Hematopoietic multipotent progenitor cell treated with erythropoietin and hydrocortisone succinate and interleukin-3 and kit ligand, for 8 days (in vitro differentiated cells): ENCODE data around the gene RNF157.
A peak's percentile ranks its signal among the peaks of the same experiment; 100 is the strongest.
"Not testable (repeated sequence)": the region's sequence is repeated elsewhere in the genome, so short reads cannot be mapped to it uniquely, and the experiment has no call there.

ENCODE experiments used
- DNase-seq: peaks from one replicate; pipeline ENCODE4 v3.0.0-alpha.2; 2015

The RNF157 gene

DNA sequence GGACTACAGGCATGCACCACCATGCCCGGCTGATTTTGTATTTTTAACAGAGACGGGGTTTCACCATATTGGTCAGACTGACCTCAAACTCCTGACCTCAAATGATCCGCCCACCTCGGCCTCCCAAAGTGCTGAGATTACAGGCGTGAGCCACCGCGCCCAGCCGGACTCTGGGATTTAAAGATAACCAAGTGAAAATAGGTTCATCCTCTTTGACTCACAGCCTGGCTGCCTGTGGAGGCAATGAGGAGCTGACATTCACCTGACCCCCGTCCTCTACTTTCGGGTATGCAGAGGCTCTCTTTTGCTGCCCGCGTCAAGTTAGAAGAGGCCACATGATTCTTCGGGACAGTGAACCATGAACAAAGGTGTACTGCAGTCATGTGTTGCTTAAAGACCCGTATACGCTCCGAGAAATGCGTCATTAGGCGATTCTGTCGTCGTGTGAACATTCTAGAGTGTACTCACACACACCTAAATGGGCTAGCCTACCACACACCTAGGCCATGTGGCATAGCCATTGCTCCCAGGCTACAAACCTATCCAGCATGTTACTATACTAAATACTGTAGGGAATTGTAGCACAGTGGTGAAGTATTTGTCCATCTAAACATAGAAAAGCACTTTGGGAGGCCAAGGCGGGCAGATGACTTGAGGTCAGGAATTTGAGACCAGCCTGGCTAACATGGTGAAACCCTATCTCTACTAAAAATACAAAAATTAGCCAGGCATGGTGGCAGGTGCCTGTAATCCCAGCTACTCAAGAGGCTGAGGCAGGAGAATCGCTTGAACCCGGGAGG is 12.9 kb upstream of the RNF157 start:
- DNase-seq, result not testable (repeated sequence)

DNA sequence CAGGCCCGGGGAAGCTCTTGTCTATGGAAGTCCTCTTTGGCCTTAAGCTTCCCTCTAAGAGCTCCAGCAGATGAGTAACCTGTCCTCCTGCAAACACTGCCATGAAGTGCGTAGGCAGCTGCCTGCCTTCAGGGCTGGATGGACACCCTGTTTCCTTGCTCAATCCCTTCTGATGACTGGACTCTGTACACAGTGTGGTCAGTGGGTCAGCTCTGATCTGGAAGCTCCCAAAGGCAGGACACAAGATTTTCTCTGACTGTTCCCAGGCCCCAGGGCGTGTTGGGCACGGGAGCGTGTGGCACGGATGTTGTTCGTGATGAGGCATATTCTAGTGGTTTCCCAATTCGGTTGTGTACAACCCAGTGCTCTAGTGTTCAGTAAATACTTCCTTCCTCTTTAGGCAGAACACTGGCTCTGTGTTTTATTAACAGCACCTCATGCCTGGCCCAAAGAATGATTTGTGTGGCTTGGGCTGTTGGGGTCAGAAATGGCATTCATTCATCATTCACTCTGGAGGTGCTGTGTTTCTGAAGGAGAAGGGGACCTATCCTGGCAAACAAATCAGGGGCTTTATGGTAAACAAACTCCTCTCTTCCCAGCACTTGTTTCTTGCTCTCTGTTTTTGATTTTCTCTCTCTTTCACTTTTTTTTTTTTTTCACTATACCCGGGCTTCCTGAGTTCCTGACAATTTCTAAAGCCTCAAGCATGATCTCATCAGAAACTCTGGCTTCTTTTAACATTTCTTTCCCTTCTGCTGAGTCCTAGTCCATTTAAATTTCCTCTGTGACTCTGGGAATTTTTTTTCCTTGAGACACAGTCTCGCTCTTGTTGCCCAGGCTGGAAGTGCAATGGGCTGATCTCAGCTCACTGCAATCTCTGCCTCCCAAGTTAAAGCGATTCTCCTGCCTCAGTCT is 12.0 kb upstream of the RNF157 start:
- DNase-seq, result no peak

DNA sequence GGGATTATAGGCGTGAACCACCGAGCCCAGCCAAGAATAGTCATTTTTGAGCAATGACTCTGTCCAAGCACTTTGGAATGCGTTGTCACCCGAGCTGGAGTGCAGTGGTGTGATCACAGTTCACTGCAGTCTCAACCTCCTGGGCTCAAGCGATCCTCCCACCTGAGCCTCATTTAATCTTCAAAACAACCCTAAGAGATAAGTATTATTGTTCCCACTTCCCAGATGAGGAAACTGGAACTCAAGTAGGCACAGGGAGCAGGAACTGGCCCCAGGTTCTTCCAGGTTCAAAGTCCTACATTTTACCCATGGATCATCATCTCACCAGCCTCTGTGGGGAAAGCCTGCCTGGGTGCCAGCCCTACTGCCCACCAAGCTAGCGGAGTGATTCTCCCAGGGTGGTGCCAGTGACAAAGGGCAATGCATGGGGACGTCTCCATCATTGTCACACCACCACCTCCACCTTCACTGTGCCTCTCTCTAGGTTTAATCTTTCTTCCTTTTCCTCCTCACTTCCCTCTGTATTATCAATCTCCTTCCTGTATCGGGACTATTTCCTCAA is 11.3 kb upstream of the RNF157 start:
- DNase-seq, result no peak

DNA sequence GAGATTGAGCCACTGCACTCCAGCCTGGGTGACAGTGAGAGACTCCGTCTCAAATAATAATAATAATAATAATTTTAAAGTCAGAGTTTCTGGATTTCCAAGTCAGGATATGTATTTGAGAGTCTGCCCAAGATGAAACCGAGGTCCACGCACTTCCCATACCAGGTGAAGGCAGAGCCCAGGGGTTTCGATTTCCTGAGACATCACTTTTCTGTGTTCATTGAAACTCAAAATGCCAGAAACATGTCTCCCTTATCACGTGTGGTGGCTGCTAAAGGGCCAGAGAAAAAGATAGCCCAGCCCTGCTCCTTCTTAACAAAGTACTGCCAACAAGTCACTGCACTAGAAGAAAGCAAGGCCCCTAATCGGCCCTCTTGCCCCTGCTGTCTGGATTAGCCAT is 9.8 kb upstream of the RNF157 start:
- no peak for DNase-seq

DNA sequence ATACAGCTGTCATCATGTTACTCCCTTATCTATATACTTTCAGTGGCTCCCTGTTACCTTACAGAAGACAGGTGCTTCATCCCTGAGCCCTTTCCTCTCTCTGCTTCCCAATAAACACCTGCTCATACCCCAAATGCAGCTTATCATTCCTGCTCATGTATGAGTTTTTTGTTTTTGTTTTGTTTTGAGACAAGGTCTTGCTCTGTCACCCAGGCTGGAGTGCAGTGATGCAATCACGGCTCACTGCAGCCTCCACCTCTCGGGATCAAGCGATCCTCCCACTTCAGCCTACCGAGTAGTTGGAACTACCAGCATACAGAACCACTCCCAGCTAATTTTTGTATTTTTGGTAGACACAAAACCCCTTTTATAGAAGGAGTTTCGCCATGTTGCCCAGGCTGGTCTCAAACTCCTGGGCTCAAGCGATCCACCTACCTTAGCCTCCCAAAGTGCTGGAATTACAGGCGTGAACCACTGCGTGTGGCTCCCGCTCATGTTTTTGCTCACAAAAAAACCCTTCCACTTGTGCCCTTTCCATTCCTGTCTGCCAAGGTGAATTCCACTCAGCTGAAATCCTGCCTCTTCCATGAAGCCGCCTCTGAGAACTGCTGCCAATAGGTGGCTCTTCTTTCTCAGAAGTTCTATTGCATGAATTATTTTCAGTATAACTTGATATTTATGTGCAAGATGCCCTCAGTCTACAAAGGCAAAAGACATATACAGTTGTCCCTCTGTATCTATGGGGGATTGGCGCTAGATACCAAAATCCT is 7.9 kb upstream of the RNF157 start:
- no peak for DNase-seq

DNA sequence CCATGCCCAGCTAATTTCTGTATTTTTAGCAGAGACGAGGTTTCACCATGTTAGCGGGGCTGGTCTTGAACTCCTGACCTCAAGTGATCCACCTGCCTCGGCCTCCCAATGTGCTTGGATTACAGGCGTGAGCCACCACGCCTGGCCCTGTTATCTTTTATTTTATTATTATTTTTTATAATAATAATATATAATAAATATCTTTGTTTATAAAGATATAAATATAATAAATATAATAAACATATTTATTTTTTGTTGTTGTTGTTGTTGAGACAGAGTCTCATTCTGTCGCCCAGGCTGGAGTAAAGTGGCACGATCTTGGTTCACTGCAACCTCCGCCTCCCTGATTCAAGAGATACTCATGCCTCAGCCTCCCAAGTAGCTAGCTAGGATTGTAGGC is 7.0 kb upstream of the RNF157 start:
- no peak for DNase-seq

DNA sequence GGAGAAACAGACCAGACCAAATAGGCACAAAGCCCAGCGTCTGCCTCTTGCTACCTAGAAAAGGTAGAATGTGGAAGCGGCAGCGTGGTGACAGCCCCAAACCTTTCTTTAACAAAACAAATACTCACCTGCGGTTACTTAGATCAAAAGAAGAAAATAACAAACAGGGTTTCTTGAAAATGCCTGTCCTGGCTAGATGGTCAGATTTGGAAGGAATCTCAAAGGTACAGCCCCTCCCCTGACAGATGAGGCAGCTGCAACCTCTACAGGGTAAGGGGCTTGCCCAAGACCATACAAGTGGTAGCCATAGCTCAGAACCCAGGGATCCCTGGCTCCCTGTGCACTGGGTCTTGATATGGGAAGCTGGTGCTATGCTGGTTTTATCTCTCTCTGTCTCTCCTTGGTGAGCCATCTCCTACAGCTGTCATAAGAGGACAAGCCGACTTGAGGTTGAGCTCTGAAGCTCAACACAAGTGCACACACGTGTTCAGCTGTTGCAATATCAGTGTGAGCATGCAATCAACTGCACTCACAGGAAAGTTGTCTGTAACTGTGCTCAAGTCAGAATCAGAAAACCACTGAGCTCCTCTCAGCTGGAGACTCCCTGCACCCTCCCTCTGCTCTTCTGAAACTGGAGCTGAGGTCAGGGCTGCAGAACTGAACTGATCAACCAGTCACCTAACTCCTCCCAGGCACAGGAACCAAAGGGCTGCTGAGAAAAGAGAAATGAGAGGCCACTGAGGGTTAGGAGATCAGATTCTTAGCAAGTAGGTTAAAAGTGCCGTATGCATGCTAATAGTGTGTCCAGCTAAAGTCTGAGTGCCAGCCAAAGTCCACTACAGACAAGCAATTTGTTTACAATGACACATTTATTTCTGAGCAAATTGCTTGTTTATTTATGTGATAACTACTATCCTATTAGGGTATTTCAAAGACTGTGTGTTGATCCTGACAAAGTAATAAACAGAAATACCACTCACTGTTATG is 6.1 kb upstream of the RNF157 start:
- peak; percentile 29 for DNase-seq

DNA sequence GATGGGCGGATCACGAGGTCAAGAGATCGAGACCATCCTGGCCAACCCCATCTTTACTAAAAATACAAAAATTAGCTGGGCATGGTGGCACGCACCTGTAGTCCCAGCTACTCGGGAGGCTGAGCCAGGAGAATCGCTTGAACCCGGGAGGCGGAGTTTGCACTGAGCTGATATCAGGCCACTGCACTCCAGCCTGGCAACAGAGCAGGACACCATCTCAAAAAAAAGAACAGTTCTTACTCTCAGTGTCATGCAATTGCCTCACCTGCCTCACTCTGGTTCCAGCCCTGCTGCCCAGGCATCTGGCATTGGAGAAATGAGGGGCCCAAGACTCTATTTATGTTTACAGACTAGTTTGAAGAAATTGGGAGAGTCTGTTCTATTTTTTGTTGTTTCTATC is 4.4 kb upstream of the RNF157 start:
- DNase-seq, result not testable (repeated sequence)

DNA sequence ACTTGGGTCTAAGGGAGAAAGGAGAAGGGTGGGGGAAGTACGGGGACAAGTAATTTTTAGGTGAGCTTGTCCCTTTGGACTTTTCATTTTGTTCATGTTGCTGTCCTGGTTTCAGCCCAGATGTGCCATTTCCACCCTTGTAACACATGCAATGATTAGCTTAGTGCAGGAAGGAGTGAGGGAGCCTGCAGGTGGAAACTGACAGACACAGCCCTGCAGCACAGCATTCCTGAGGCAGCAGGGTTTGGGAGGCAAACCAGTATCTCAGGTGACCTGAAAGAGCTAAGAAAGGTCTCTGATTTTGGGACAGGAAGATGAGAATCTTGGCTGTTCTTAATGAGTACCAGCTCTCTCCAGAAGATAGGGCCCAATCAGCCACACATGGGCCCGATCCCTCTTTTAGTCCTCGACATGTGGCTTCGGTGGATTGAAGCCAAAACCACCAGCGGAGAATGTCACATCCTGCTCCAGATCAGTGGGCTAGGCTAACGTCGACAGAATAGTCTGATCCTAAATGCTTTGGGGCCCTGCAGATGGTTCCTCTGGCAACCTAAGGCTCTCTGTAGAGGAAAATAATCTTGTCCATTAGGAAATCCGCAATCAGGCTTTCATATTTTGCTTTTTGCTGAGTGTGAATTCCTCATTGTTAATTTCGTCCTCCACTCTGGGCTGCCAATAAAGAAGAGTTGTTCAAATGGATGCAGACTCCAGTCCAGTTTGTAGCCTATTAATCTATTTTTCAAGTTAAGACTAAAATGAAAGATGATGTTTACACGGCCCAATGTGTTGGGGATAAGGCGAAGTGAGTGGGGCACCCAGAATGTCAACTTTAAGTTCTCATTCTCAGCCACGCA is 3.8 kb upstream of the RNF157 start:
- peak; percentile 77 for DNase-seq

DNA sequence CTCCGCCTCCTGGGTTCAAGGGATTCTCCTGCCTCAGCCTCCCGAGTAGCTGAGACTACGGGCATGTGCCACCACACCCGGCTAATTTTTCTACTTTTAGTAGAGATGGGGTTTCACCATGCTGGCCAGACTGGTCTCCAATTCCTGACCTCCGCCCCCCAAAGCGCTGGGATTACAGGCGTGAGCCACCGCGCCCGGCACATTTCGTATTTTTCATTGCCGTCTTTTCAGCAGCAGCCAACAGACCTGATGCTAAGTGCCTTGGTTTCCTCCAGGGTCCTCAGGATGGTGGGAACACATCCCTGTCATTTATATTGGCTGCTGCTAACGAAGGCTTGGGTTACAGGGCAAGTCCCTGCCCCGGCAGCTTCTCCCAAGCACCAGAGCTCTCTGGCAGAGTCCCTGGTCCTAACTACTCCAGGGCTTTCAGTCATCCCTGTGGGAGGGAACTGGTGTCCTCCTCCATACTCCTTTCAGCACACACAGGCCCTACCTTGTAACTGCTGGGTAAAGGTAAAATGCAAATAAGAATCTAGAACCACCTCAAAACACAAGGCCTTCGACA is 1.5 kb upstream of the RNF157 start:
- DNase-seq, result no peak

DNA sequence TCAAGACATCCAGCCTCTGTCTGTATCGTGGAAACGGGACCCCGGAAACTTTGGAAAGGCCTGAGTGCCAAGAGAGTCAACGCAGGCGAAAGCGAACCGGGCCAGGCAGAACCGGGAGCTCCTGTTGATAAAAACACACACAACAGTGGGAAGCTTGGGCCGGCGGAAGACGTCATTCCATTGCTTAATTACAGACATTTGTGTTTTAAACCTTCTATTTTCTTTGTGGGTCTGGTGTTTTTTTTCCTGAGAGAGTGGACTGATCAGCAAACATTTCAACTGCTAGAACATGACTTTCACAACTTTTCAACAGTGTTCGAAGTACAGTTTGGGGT is 878 bp upstream of the RNF157 start:
- no peak for DNase-seq

DNA sequence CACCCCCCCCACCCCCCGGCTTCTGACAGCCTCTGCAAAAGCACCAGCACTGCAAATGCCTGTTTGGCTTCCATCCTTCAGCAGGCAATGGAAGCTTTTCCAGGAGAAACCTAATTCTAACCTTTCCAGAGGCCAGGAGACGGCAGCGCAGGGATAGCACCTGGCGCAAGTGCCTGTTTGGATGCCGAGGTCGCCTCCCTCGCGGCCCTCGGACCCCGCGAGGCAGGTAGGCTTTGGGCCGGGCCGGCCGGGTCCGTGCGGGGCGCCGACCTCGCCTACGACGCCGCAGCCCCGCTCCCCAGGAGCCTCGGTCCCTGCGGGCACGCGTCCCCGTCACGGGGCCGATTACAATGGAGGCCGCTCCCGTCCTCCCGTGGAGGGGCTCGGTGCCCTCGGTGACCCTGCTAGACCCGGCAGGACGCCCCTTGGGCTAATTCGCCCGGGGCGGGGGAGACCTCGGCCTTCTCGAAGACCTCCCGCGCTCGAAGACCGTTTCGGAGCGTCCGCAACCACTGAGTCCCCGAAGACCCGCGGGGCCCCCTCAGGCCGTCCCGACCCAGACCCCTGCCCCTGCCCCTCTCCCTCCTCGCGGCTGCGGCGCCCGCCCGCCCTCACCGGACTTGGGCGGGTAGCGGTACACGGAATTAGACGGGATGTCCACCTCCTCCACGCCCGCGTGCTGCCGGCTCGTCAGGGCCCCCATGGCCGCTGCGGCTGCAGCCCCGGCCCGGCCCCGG is 587 bp downstream of the RNF157 start:
- no peak for DNase-seq

DNA sequence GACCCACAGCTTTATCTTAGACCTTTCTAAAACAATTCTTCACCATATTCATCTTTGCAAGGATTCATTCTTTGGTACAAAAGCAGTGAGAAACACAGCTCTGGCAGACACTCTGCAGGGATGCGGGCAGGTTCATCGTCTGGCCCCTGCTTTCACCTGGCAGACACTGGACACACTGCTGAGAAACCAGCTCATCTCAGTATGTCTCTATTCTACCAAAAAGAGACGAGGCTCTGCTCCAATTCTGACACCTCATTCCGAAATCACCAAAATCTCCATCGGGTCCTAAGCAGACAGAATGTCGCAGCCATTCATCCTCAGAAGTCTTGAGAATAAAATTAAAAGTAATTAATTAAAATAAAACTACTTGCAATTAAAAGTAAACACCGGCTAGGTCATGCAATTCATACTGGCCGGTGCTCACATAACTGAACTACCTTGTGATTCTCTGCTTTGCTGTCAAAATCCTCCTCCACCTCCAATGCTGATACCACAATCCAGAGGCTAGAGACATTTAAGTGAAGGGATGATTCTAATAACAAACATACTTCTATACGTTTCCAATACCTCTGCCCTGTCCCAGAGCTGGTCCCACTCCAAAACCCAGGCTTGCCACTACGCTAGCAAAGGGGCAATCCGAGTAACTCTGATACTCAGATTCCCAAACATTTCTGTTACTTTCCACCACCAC is 1.3 kb downstream of the RNF157 start:
- no peak for DNase-seq

DNA sequence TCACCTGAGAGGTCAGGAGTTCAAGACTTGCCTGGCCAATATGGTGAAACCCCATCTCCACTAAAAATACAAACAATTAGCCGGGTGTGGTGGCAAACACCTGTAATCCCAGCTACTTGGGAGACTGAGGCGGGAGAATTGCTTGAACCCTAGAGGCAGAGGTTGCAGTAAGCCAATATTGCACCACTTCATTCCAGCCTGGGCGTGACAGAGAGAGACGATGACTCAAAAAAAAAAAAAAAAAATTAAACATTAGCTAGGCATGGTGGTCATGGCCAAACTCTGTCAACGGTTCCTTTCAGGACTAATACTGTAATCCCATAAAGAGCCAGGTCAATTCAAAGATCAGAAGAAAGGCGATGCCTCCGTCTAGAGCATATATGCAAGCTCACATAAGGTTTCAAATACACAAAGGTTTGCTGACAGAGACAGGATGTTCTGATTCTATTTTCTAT is 2.4 kb downstream of the RNF157 start:
- DNase-seq, result no peak

DNA sequence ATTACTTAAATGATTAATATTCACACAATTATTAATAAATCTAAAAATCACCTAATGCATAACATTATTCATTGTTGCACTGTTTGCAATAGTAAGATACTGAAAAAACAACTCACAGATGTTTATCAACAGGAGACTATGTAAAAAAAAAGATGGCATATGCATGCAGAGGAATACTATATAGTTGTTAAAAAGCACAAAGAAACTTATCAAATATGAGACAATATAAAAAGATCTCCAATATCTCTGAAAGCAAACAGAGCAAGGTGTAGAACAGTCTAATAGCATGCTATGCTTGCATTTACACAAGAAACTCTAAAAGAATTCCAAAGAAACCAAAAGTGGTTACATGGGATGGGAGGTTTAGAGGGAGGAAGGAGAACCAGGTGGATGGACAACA is 3.7 kb downstream of the RNF157 start:
- no peak for DNase-seq

DNA sequence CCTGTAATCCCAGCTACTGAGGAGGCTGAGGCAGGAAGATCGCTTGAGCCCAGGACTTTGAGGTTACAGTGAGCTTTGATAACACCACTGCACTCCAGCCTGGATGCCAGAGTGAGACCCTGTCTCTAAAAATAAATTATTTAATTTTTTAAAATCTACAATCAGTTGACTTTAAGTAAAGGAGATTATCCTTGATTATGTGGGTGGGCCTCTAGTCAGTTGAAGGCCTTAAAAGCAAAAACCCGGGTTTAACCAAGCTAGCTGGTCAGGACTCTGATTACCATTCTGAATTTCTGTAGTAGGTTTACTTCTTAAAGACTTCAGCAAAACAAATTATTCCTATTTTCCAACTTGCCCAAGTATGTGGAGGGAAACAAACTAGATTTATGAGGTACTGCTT is 4.4 kb downstream of the RNF157 start:
- DNase-seq, result no peak

DNA sequence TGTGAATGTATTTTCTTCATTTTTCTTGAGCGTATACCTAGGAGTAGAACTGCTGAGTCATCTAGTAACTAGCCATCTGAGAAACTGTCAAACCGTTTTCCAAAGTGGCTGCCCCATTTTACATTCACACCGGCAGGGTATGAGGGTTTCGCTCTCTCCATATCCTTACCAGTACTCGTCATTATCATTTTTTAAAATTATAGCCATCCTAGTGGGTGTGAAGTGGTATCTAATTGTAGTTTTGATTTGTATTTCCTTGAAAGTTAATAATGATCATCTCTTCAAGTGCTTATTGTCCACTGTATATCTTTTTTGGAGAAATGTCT is 6.0 kb downstream of the RNF157 start:
- no peak for DNase-seq

DNA sequence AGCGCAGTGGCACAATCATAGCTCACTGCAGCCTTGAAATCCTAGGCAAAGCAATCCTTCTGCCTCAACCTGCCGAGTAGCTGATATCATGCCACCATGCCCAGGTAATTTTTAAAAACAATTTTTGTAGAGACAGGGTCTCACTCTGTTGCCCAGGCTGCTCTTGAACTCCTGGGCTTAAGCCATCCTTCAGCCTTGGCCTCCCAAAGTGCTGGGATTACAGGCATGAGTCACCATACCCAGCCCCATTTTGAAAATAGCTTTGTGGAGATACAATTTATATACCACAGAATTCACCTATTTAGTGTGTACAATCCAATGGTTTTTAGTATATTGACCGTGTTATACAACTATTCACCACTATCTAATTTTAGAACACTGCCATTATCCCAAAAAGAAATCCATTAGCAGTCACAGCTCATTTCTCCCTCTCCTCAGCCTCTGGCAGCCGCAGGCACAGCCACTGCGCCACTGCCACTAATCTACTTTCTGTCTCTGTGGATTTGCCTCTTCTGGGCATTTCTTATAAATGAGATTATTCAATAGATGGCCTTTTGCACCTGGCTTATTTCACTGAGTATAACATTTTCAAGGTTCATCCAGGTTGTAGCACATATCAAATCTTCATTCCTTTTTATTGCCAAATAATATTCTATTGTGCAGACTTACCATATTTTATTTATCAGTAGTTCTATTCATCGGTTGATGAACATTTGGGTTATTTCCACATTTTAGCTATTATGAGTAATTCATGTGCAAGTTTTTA is 6.5 kb downstream of the RNF157 start:
- DNase-seq, result no peak
